ENCODE data around the gene MARCHF10.
A peak's percentile ranks its signal among the peaks of the same experiment; 100 is the strongest.

MARCHF10 gene

DNA sequence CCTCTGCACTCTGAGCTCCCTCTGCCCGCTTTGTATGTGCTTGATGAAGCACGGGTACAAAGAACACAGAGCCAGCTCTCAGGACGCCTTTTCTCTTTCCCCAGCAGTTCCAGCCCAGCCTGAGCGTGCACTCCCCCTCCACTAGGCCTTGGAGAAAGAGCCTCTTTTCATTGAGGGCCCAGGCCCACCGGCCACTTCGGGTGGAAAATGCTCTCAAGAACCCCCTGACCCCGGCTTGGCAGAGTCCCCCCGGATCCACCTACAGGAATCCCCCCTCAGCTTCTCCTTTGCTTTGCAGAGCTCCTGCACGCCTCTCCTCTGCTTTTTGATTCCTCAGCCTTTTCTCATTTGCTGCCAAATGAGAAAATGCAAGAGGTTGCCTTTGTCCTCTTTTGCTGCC lies 150.4 kb downstream of the MARCHF10 start:
- no peak for TF ChIP-seq CTCF (IDR thresholded peaks at IDR 0.05)
- no peak for DNase-seq (ENCODE audit: low spot score)
- Histone ChIP-seq H3K4me3 (no peak overlapping the region), H3K27ac (no peak overlapping the region)

DNA sequence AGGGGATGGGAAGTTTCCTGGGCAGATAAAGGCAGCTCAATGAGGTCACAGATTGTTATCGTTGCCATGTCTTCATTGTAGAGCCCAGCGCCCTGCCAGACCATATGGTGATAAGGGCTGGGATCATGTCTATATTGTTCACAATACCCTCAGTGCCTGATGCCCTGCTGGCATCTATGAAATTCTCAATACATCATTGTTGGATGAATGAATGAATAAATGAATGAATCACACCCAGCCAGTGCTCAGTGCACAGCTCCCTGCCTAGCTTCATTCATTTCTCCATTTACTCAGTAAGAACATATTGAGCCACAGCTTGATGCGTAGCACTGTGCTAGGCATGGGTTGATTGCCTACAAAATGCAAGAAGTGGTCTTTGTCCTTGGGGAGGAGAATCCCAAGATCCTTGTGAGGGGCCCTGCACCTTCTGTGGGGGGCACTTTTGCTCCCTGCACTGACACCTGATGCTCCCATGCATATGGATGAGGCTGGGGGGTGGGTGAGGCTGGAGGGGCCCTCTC lies 150.9 kb downstream of the MARCHF10 start:
- no peak overlapping the region for H3K4me3 ChIP-seq
- TF ChIP-seq CTCF (IDR thresholded peaks at IDR 0.05) = no peak
- no peak for DNase-seq (ENCODE audit: low spot score)
- no peak overlapping the region for H3K27ac ChIP-seq

GRCh38 chr17:62656446-62656845 lies 151.7 kb downstream of the MARCHF10 start:
- Histone ChIP-seq H3K4me3 (no peak overlapping the region), H3K27ac (no peak overlapping the region)
- TF ChIP-seq CTCF (IDR thresholded peaks at IDR 0.05) = no peak
- no peak for DNase-seq (ENCODE audit: low spot score)

DNA sequence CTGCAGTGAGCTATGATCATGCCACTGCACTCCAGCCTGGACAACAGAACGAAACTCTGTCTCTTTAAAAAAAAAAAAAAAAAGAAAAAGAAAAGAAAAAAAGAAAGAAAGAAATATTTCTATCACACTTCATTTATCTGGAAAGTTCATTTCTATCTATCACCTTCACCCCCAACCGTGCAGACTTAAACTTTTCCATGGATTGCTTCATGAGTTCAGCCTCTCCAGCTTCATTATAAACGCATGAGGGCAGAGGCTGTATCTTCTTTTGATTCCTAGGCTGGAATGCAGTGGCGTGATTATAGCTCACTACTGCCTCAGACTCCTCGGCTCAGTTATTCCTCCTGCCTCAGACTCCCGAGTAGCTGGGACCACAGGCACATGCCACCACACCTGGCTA lies 152.5 kb downstream of the MARCHF10 start:
- no peak overlapping the region for H3K27ac ChIP-seq
- TF ChIP-seq CTCF (IDR thresholded peaks at IDR 0.05) = no peak
- no peak overlapping the region for H3K4me3 ChIP-seq
- DNase-seq (ENCODE audit: low spot score) = no peak

DNA sequence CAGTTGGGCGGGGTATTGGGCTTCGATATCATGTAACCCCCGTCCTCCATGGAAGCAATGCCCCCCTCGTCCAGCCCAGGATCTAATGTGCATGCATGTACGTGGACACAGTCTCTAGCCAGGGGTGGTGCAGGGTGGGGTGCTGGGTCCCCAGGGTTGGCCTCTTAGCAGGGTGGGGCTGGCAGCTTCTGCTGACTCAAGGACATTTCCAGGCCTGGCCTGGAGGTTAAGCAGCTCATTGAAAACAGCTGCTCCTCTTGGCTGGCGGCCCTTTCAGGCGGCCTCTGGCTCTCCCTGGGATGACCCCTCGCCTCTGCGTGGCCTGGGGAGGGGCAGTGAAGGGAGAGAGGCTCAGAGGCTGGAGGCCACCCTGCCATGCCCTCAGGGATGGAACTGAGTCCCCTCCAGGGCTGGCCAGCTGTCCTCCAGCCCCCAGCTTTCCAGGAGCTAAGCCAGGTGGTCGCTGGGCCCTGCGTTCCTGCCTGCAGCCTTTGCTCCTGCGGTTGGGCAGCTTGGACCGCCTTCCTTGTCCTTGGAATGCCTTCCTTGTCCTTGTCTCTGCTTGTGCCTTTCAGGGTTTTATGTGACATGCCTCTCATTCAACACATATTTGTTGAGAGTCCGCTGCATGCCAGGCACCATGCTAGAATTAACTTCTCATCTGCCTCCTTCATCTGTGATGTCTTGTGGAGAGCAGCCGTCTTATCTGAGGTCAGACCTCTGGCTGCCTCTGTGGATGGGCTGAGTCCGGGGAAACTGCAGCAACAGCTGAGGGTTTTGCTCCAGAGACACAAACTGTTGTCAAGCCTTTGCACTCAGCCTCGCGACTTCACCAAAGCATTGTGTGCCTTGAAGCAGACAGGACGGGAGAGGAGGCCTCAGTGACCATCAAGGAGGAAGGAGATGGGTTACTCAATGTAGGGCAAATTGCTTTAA lies 154.0 kb downstream of the MARCHF10 start:
- no peak for DNase-seq (ENCODE audit: low spot score)
- peak overlapping the region; percentile 74 for H3K4me3 ChIP-seq
- no peak for TF ChIP-seq CTCF (IDR thresholded peaks at IDR 0.05)
- peak overlapping the region in 1 of 2 donors; percentile 83 for H3K27ac ChIP-seq

DNA sequence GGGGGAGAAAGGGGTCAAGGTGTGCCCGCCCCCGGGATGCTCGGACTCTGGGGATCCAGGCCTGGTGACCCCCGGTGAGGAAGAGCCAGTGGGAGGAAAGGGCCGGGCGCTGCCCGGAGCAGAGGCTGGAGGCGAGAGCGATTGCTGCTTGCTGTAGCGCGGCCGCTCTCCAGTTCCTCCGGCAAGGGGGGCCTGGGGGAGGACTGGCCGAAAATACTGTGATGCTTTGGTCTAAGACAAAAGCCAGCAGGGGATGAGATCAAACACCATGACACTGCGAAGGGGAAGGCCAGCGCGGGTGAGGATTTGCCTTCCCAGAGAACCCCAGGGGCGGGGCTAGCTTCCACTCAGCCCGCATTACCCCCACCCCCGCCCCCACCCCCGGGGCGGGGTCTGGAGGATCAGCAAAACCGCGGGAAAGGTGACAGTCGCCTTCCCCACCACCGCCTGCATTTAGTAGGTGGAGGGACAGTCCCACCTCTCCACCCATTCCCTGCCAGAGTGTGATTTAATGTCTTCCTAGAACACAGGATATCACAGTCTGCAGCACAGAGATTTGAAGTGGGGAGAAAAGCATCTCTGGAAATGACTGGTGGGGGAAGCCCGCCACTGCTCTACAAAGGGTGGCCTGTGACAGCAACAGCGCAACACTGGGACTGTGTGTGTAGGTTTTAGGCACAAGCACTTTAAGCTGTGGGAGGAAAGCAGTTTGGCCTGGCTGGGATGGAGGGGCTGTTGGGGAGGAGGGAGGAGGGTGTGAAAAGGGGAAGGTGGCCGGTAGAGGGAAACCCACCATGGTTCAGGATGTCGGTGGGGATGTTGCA lies 154.9 kb downstream of the MARCHF10 start:
- H3K27ac ChIP-seq = peak overlapping the region; percentile 62 to 83
- no peak for TF ChIP-seq CTCF (IDR thresholded peaks at IDR 0.05)
- no peak for DNase-seq (ENCODE audit: low spot score)
- H3K4me3 ChIP-seq = peak overlapping the region; percentile 74
